H1 (cell line): ENCODE measurements around the gene FCRL2. TPM values are rescaled to one million over a fixed set of nuclear protein-coding genes. Genes with fewer than 3 reads are reported as not detected.

Experiments used
- CTCF ChIA-PET: fragments of 300-600 bp; sonication (Branson Sonifier 250); formaldehyde crosslinking; loops from one replicate; lab custom pipeline; 2021; ENCODE audit not compliant: partially characterized antibody; lab: Charles Lee
- POLR2A ChIA-PET: fragments of 300-600 bp; sonication (Branson Sonifier 250); formaldehyde crosslinking; loops from one replicate; lab custom pipeline; 2021; ENCODE audit warnings: inconsistent platforms; ENCODE audit not compliant: partially characterized antibody; lab: Charles Lee
- DNase-seq, 2 experiments: peaks; one replicate each; pipeline versions ENCODE4 v3.0.0 to v3.0.0-alpha.2; 2010 to 2022; ENCODE audit warnings: low spot score in 2 of 2, low read depth in 1 of 2, mixed read lengths in 1 of 2
- FAIRE-seq: peaks from 2 replicates; lab custom pipeline; 2011; peaks lifted over from hg19 to GRCh38; lab: Jason Lieb, UNC
- H2AFZ ChIP-seq: 2 replicates; pipeline ENCODE4 v1.8.1; 2012; ENCODE audit warnings: low read length, inconsistent platforms
- H2AK5ac ChIP-seq: 2 replicates; pipeline ENCODE4 v1.6.1; 2013; ENCODE audit warnings: low read depth, low read length
- H2BK120ac ChIP-seq: replicated peaks from 2 replicates; pipeline ENCODE3; 2013; ENCODE audit warnings: low read depth, low read length, inconsistent platforms
- H2BK12ac ChIP-seq: 2 replicates; pipeline ENCODE4 v1.6.1; 2013; ENCODE audit warnings: low read depth, low read length
- H2BK15ac ChIP-seq: 2 replicates; pipeline ENCODE4 v1.6.1; 2013; ENCODE audit warnings: low read length
- H2BK20ac ChIP-seq: 2 replicates; pipeline ENCODE4 v1.6.1; 2013; ENCODE audit warnings: low read length
- H2BK5ac ChIP-seq: 2 replicates; pipeline ENCODE4 v1.6.1; 2013; ENCODE audit warnings: low read depth, low read length
- H3K14ac ChIP-seq: 2 replicates; pipeline ENCODE4 v1.6.1; 2013; ENCODE audit warnings: inconsistent platforms; ENCODE audit not compliant: insufficient read length
- H3K18ac ChIP-seq: 2 replicates; pipeline ENCODE4 v1.6.1; 2013; ENCODE audit warnings: low read length; ENCODE audit errors: extremely low read depth
- H3K23ac ChIP-seq: 2 replicates; pipeline ENCODE4 v1.6.1; 2013; ENCODE audit warnings: inconsistent platforms; ENCODE audit not compliant: insufficient read length
- H3K23me2 ChIP-seq: 2 replicates; pipeline ENCODE4 v1.6.1; 2013; ENCODE audit warnings: low read depth, low read length
- H3K27ac ChIP-seq: 2 replicates; pipeline ENCODE4 v1.6.1; 2011; ENCODE audit warnings: low read depth, low read length, inconsistent platforms
- H3K27me3 ChIP-seq, 4 experiments: replicated peaks in 1 of 4; 1 replicate in 1 of 4; 2 replicates in 3 of 4; pipeline versions ENCODE4 v1.6.1 to v1.8.1; 2011 to 2013; ENCODE audit warnings: low read length in 3 of 4, mild to moderate bottlenecking in 3 of 4, inconsistent platforms in 2 of 4, mixed read lengths in 2 of 4, moderate library complexity in 1 of 4; ENCODE audit not compliant: control insufficient read depth in 3 of 4, insufficient read depth in 3 of 4; ENCODE audit errors: extremely low read depth in 1 of 4
- H3K36me3 ChIP-seq, 4 experiments: 2 replicates each; pipeline versions ENCODE4 v1.6.1 to v1.8.1; 2011 to 2013; ENCODE audit warnings: mild to moderate bottlenecking in 4 of 4, low read length in 3 of 4, moderate library complexity in 2 of 4, control low read depth in 1 of 4, inconsistent platforms in 1 of 4; ENCODE audit not compliant: insufficient read depth in 4 of 4, control insufficient read depth in 2 of 4
- H3K4ac ChIP-seq: replicated peaks from 2 replicates; pipeline ENCODE3; 2013; ENCODE audit warnings: low read length, low read depth, mixed read lengths, inconsistent platforms; ENCODE audit not compliant: insufficient read length
- H3K4me1 ChIP-seq, 4 experiments: replicated peaks in 1 of 4; 1 replicate in 1 of 4; 2 replicates in 3 of 4; pipeline versions ENCODE4 v1.6.1 to v1.8.1; 2011 to 2013; ENCODE audit warnings: low read length in 3 of 4, inconsistent platforms in 2 of 4, mixed read lengths in 1 of 4; ENCODE audit not compliant: insufficient read depth in 4 of 4, control insufficient read depth in 3 of 4
- H3K4me2 ChIP-seq, 2 experiments: 2 replicates each; pipeline versions ENCODE4 v1.6.1 to v1.8.1; 2011 to 2013; ENCODE audit warnings: low read depth in 2 of 2, low read length in 2 of 2, control low read depth in 1 of 2, inconsistent platforms in 1 of 2, mild to moderate bottlenecking in 1 of 2; ENCODE audit not compliant: insufficient read depth in 1 of 2
- H3K4me3 ChIP-seq, 4 experiments: fragments of 200-600, 300-600 bp in 1 of 4; sonication (generic), shearing (Covaris generic), sonication (Bioruptor Twin) in 1 of 4; 2 replicates each; pipeline versions ENCODE4 v1.5.1 to v1.8.1; 2011 to 2016; ENCODE audit warnings: low read length in 4 of 4, low read depth in 3 of 4, control low read depth in 2 of 4, inconsistent platforms in 2 of 4, mild to moderate bottlenecking in 2 of 4, mixed read lengths in 1 of 4, moderate library complexity in 1 of 4; ENCODE audit not compliant: insufficient read depth in 2 of 4; ENCODE audit errors: extremely low read depth in 1 of 4
- H3K56ac ChIP-seq: replicated peaks from 2 replicates; pipeline ENCODE3; 2013; ENCODE audit warnings: low read depth, mild to moderate bottlenecking, mixed read lengths, low read length, inconsistent platforms; ENCODE audit not compliant: insufficient read length
- H3K79me1 ChIP-seq: 2 replicates; pipeline ENCODE4 v1.6.1; 2013; ENCODE audit warnings: low read depth, low read length, control low read depth
- H3K79me2 ChIP-seq, 2 experiments: 2 replicates each; pipeline versions ENCODE4 v1.6.1 to v1.8.1; 2012 to 2013; ENCODE audit warnings: low read length in 2 of 2, mild to moderate bottlenecking in 2 of 2, inconsistent platforms in 1 of 2; ENCODE audit not compliant: insufficient read depth in 2 of 2, control insufficient read depth in 1 of 2
- H3K9ac ChIP-seq, 4 experiments: replicated peaks in 1 of 4; 1 replicate in 1 of 4; 2 replicates in 3 of 4; pipeline versions ENCODE4 v1.6.1 to v1.8.1; 2011 to 2013; ENCODE audit warnings: low read depth in 3 of 4, low read length in 3 of 4, control low read depth in 2 of 4, mild to moderate bottlenecking in 2 of 4, moderate library complexity in 2 of 4, inconsistent platforms in 1 of 4; ENCODE audit errors: extremely low read depth in 1 of 4
- H3K9me3 ChIP-seq, 2 experiments: 2 replicates each; pipeline versions ENCODE4 v1.6.1 to v1.8.1; 2012 to 2013; ENCODE audit warnings: mild to moderate bottlenecking in 2 of 2, moderate library complexity in 2 of 2, control low read depth in 1 of 2, inconsistent platforms in 1 of 2, low read depth in 1 of 2, low read length in 1 of 2, mixed read lengths in 1 of 2; ENCODE audit not compliant: insufficient read depth in 2 of 2
- H4K20me1 ChIP-seq, 2 experiments: replicated peaks in 1 of 2; 2 replicates each; pipeline versions ENCODE3 to v1.8.1; 2011 to 2013; ENCODE audit warnings: inconsistent platforms in 2 of 2, low read length in 2 of 2, mild to moderate bottlenecking in 1 of 2; ENCODE audit not compliant: insufficient read depth in 2 of 2, control insufficient read depth in 1 of 2
- H4K5ac ChIP-seq: 2 replicates; pipeline ENCODE4 v1.6.1; 2013; ENCODE audit warnings: low read length, low read depth, mixed read lengths, inconsistent platforms; ENCODE audit not compliant: insufficient read length
- H4K8ac ChIP-seq: 2 replicates; pipeline ENCODE4 v1.8.0; 2013; ENCODE audit warnings: mild to moderate bottlenecking, moderate library complexity, low read length, inconsistent platforms; ENCODE audit not compliant: insufficient read depth; ENCODE audit errors: extremely low read depth
- H4K91ac ChIP-seq: replicated peaks from 2 replicates; pipeline ENCODE3; 2013; ENCODE audit warnings: low read length, mixed read lengths, inconsistent platforms; ENCODE audit not compliant: insufficient read length
- BACH1 ChIP-seq: IDR thresholded peaks from 2 replicates; pipeline ENCODE4 v1.6.1; 2012; ENCODE audit warnings: low read length, improper control_type of control experiment
- BRCA1 ChIP-seq: IDR thresholded peaks from 2 replicates; pipeline ENCODE4 v1.6.1; 2012; ENCODE audit warnings: low read depth, low read length, improper control_type of control experiment
- CHD2 ChIP-seq: IDR thresholded peaks from 2 replicates; pipeline ENCODE4 v1.6.1; 2012; ENCODE audit warnings: low read length, improper control_type of control experiment
- CTBP2 ChIP-seq: IDR thresholded peaks from 2 replicates; pipeline ENCODE4 v1.7.0; 2011; ENCODE audit warnings: borderline replicate concordance, mild to moderate bottlenecking, moderate library complexity, mixed read lengths, low read length; ENCODE audit not compliant: insufficient read depth, insufficient read length
- E2F6 ChIP-seq: IDR thresholded peaks from 2 replicates; pipeline ENCODE4 v1.6.1; 2012; ENCODE audit warnings: inconsistent platforms
- HDAC6 ChIP-seq: IDR thresholded peaks from one replicate; pipeline ENCODE4 v1.7.1; 2012; ENCODE audit warnings: low read depth, mild to moderate bottlenecking, inconsistent platforms, low read length, moderate library complexity
- KDM4A ChIP-seq: IDR thresholded peaks from one replicate; pipeline ENCODE4 v1.7.1; 2012; ENCODE audit warnings: low read depth, mild to moderate bottlenecking, moderate library complexity, low read length, inconsistent platforms; ENCODE audit not compliant: severe bottlenecking
- KDM5A ChIP-seq: fragments of 200-600 bp; IDR thresholded peaks from 2 replicates; pipeline ENCODE4 v1.7.1; 2012; ENCODE audit warnings: mild to moderate bottlenecking, low read length, inconsistent platforms, mixed read lengths
- MAX ChIP-seq: IDR thresholded peaks from 2 replicates; pipeline ENCODE4 v1.6.1; 2012; ENCODE audit warnings: inconsistent platforms
- SP2 ChIP-seq: IDR thresholded peaks from 2 replicates; pipeline ENCODE4 v1.6.1; 2012; ENCODE audit warnings: mild to moderate bottlenecking, low read length, inconsistent platforms
- TAF1 ChIP-seq: IDR thresholded peaks from 2 replicates; pipeline ENCODE4 v1.6.1; 2011; ENCODE audit warnings: mild to moderate bottlenecking, low read depth, low read length
- TBP ChIP-seq: IDR thresholded peaks from 2 replicates; pipeline ENCODE4 v1.6.1; 2011; ENCODE audit warnings: low read depth, low read length, improper control_type of control experiment
- YY1 ChIP-seq: IDR thresholded peaks from 2 replicates; pipeline ENCODE4 v1.6.1; 2011; ENCODE audit warnings: low read depth, mild to moderate bottlenecking, low read length
- WGBS, 2 experiments: shearing (Covaris generic) in 1 of 2; methylation state at CpG; one replicate each; pipeline versions ENCODE4 v1.1.6 to v1.1.7; 2013 to 2015; ENCODE audit warnings: low lambda C conversion rate in 2 of 2, mixed read lengths in 2 of 2, inconsistent platforms in 1 of 2, low coverage in 1 of 2, missing lambda C conversion rate in 1 of 2; ENCODE audit not compliant: insufficient replicate concordance in 2 of 2, insufficient coverage in 1 of 2, insufficient read length in 1 of 2; ENCODE audit errors: extremely low coverage in 1 of 2, missing lambda C conversion rate in 1 of 2; 5-methylcytosine and 5-hydroxymethylcytosine counted together
- polyA plus RNA-seq, 7 experiments: library from polyadenylated mRNA; depleted of rRNA in 3 of 7; stranded (reverse) in 5 of 7; unstranded in 2 of 7; fragments of >200 nt in 5 of 7; fragments of 200-250 nt in 2 of 7; gene quantifications; 1 replicate in 5 of 7; 2 replicates in 1 of 7; 4 replicates in 1 of 7; pipeline versions ENCODE4 v1.2.1 to v1.2.3, GENCODE V29; 2011 to 2013; ENCODE audit warnings: missing spikeins in 2 of 7, mixed read lengths in 2 of 7
- total RNA-seq: library from RNA; stranded (reverse); fragmentation: NEBNext Ultra II Directional; extraction: Animal tissue kit (Norgen Biotek cat#: 25700); gene quantifications from 2 replicates; pipeline ENCODE4 v1.2.1, GENCODE V29; 2021

FCRL2 gene
- total and polyA plus RNA-seq, 2 of the 8 experiments (the other 6 are each of a cell fraction or from before 2014, with no cell fraction given) = not detected

GRCh38 chr1:157771661-157772425, 5.1 kb downstream of the FCRL2 start:
- no peak overlapping the region for H2BK20ac ChIP-seq
- no peak overlapping the region for H2BK5ac ChIP-seq
- ChIA-PET CTCF (interaction anchor here (0.6 to 4.7 kb wide), 26 partner anchors 8 to 386 kb away, joined by 3 to 21 read pairs (median 3); no protein-coding TSS in a partner anchor), POLR2A (no interaction called here)
- H3K56ac ChIP-seq = no peak overlapping the region
- H3K4ac ChIP-seq = no peak overlapping the region
- no peak overlapping the region for H4K5ac ChIP-seq
- no peak overlapping the region for H2AFZ ChIP-seq
- no peak overlapping the region for H3K4me3 ChIP-seq
- no peak overlapping the region for H2BK120ac ChIP-seq
- FAIRE-seq = no peak
- H3K18ac ChIP-seq = no peak overlapping the region
- no peaks in the 10 kb centered on the region for H3K23me2 ChIP-seq
- H3K79me1 ChIP-seq = no peaks in the 10 kb centered on the region
- no peak overlapping the region for H4K91ac ChIP-seq
- no peak for DNase-seq
- no peaks in the 10 kb centered on the region for H3K9me3 ChIP-seq
- H2BK12ac ChIP-seq = no peak overlapping the region
- 84% methylated on average over 8 of the region's 8 CpGs; no CpG with 5 or more reads in 1 of the 2 experiments for WGBS, 2 experiments
- H3K23ac ChIP-seq = no peak overlapping the region
- no peak overlapping the region for H3K9ac ChIP-seq
- H3K4me1 ChIP-seq = no peaks in the 10 kb centered on the region
- no peak overlapping the region for H2AK5ac ChIP-seq
- H3K4me2 ChIP-seq = no peak overlapping the region
- no peak overlapping the region for H2BK15ac ChIP-seq
- no peak overlapping the region for H3K27ac ChIP-seq
- no peaks in the 10 kb centered on the region for H4K20me1 ChIP-seq
- no peaks in the 10 kb centered on the region for H3K36me3 ChIP-seq
- H4K8ac ChIP-seq = no peak overlapping the region
- H3K27me3 ChIP-seq = no peaks in the 10 kb centered on the region; a peak in 1 of 7 replicates
- H3K79me2 ChIP-seq = no peaks in the 10 kb centered on the region
- H3K14ac ChIP-seq = no peak overlapping the region
- TF ChIP-seq KDM5A (no peak), HDAC6 (no peak), CHD2 (no peak), SP2 (no peak), TAF1 (no peak), BRCA1 (no peak), YY1 (no peak), MAX (no peak), KDM4A (no peak), E2F6 (no peak), BACH1 (no peak), TBP (no peak), CTBP2 (no peak)
